ENCODE data around the gene FOXO3.

DNA sequence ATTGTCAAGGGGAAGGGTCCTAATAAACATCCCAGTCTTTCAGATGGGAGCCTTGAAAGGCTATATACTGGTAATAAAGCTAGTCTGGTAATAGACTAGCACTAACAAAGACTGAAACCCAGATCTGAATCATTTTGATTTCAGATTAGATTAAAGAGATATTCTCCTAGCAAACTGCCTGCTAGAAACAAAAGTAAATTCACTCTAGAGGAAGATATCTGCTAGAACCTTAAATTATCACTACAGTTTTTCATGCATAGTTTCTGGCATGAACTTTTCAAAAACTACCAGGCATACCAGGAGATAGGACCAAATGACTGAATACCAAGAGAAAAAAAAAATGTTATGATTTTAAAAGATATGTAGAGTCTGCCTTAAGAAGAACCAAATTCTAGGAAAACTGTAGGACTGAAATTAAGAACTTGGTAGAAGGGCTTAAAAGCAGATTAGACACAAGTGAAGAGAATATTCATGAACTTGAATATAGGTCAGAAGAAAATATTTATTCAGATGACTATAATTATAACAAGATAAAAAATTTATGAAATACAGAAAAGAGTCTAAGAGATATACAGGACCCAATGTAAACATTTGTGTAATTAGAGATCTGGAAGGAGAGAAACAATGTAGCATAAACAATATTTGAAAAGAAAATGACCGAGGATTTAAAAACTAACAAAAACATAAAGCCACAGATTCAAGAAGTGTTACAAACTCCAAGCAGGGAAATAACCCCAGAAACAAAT is 141.6 kb downstream of the FOXO3 start:
- TF ChIP-seq, protein P1, sequence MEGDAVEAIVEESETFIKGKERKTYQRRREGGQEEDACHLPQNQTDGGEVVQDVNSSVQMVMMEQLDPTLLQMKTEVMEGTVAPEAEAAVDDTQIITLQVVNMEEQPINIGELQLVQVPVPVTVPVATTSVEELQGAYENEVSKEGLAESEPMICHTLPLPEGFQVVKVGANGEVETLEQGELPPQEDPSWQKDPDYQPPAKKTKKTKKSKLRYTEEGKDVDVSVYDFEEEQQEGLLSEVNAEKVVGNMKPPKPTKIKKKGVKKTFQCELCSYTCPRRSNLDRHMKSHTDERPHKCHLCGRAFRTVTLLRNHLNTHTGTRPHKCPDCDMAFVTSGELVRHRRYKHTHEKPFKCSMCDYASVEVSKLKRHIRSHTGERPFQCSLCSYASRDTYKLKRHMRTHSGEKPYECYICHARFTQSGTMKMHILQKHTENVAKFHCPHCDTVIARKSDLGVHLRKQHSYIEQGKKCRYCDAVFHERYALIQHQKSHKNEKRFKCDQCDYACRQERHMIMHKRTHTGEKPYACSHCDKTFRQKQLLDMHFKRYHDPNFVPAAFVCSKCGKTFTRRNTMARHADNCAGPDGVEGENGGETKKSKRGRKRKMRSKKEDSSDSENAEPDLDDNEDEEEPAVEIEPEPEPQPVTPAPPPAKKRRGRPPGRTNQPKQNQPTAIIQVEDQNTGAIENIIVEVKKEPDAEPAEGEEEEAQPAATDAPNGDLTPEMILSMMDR (IDR thresholded peaks at IDR 0.05) = no peak
- no peak for TF ChIP-seq POLR2A (IDR thresholded peaks at IDR 0.05)

All from breast epithelium (tissue), 3 donors.